HG03060 (cell line): ENCODE data around the gene ZFYVE1.
A peak's percentile ranks its signal among the peaks of the same experiment; 100 is the strongest.

Source experiments
- ATAC-seq: cut with Tn5 transposase; IDR thresholded peaks from one replicate; pipeline ENCODE4 v1.9.1; 2021; ENCODE audit warnings: low read depth, moderate number of reproducible peaks; ENCODE audit not compliant: unreplicated experiment

Gene ZFYVE1

GRCh38 chr14:72925815-72926291 is 101.1 kb downstream of the ZFYVE1 start:
- ATAC-seq = peak; percentile 8

DNA sequence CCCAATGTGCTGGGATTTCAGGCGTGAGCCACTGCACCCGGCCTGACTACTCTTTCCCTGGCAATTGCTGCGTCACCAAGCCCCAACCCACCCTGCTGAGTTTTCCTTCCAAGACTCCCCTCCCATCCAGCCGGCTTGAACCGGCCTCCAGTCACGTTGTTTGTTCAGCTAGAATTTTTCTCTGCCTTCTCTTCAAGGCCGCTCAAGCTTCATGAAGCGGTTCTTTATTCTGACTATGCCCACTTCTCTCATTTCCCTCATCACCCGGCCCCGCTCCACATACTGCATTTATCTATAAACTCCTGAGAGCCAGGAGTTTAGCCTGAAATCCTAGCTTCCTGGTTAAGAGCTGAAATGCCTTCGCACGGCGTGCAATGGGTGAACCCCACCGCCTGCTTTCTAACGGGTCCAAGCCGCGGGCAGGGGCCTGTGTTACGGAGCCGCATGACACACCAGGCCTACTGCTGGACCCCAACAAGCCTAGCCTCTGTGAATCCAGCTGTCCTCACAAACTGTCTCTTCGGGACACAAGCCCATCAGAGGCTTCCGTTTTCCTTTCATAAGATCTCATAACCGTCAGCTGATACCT is 101.6 kb downstream of the ZFYVE1 start:
- no peak for ATAC-seq

DNA sequence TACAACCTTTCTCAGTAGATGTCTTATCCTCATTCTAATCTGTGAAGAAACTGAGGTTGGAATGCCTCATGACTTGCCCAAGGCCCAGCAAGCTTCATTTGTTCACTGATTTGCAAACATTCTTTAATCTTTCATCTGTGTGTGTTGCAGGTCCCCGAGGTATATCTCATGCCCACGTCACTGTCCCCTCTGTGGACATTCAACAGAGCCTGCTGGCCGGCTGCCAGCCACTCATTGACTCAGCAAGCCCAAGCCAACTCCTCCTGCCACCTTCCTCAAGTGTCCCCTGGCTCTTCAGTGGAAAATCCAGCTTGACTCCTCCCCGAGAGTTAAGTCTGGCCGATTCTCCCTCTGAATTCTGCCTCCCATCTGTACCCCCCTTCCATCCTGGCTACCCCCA is 102.6 kb downstream of the ZFYVE1 start:
- ATAC-seq = no peak

DNA sequence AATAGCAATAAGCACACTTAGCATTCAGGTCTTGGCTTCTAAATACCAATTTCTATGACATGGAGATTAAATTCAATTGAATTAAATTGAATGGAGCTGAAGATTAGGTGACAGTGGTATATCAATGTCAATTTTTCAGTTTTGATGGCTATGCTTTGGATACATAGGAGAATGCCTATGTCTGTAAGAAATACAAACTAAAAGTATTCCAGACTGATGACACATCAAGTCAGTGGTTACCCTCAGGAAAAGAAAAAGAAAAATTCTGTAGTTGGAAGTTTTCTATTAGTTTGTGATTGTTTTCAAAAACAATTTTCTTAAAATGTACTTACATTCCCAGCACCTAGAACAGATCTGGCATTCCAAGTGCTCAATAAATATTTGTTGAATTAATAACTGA is 105.5 kb downstream of the ZFYVE1 start:
- no peak for ATAC-seq

DNA sequence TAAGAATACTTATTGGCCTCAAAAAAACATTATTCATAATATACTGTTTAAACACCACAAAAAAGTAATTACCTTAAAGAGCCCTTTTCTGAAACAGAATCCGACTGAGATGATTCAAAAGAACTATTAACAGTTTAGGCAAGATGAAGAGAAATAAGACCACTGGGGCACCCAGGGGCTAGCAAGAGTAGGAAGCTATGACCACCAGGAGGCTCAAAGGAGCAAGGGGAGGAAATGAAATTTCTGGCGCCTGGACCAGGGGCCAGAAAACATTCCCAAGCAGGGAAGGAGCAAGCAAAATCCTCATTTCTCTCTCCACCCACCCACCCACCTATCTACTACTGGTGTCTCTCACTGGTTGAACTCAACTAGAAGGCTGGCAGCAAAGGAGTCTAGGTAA is 106.9 kb downstream of the ZFYVE1 start:
- no peak for ATAC-seq
